ENCODE results near the gene ZP3.

Gene ZP3

DNA sequence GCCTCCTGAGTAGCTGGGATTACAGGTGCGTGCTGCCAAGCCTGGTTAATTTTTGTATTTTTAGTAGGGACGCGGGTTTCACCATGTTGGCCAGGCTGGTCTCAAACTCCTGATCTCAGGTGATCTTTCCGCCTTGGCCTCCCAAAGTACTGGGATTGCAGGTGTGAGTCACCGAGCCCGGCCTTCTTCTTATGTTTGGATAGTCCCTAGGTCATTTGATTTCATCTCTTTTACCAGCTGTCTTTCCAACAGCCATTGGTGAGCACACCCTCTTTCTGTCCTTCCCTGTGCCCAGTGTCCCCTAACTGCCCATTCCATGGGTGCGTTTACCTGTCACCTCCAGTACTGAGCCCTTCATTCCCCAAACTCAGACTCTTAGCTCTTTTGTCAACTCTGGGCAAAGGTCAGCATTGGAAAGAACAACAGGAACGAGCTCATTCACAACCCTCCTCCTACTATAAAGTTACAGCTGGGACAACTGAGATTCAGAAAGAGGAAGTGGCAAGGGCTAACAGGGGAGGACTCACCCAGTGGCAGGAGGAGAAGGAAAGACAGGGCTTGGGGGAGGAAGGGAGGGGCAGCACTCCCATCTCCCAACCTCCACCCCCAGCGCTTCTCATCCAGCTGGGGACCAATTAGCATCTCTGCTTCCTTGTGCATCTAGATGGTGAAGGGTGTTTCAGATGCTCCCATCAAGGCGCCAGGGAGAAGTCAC is 20.8 kb upstream of the ZP3 start:
- TF ChIP-seq, protein P1, sequence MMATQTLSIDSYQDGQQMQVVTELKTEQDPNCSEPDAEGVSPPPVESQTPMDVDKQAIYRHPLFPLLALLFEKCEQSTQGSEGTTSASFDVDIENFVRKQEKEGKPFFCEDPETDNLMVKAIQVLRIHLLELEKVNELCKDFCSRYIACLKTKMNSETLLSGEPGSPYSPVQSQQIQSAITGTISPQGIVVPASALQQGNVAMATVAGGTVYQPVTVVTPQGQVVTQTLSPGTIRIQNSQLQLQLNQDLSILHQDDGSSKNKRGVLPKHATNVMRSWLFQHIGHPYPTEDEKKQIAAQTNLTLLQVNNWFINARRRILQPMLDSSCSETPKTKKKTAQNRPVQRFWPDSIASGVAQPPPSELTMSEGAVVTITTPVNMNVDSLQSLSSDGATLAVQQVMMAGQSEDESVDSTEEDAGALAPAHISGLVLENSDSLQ (IDR thresholded peaks at IDR 0.05) = no peak
- TF ChIP-seq CTBP1 (IDR thresholded peaks at IDR 0.05; ENCODE audit: borderline replicate concordance) (no peak), HDGF (IDR thresholded peaks at IDR 0.05; ENCODE audit: borderline replicate concordance) (no peak), ZNF384 (IDR thresholded peaks at IDR 0.05) (no peak), LEF1 (IDR thresholded peaks at IDR 0.05; ENCODE audit: borderline replicate concordance) (no peak), BHLHE40 (IDR thresholded peaks at IDR 0.05; ENCODE audit: borderline replicate concordance) (no peak), ARNT (IDR thresholded peaks at IDR 0.05) (no peak), SP1 (IDR thresholded peaks at IDR 0.05) (no peak), SUZ12 (IDR thresholded peaks at IDR 0.05) (no peak), FOXA1 (IDR thresholded peaks at IDR 0.05) (no peak), FOXM1 (IDR thresholded peaks at IDR 0.05; ENCODE audit: borderline replicate concordance) (no peak), ELF4 (IDR thresholded peaks at IDR 0.05) (no peak), TARDBP (IDR thresholded peaks at IDR 0.05) (no peak), NFRKB (IDR thresholded peaks at IDR 0.05) (no peak), L3MBTL2 (conservative IDR thresholded peaks at IDR 0.05) (no peak), FOXK2 (IDR thresholded peaks at IDR 0.05) (no peak)
- ChIA-PET CTCF (no interaction called here), POLR2A (no interaction called here)
- DNase-seq (ENCODE audit: extremely low spot score) = no peak

DNA sequence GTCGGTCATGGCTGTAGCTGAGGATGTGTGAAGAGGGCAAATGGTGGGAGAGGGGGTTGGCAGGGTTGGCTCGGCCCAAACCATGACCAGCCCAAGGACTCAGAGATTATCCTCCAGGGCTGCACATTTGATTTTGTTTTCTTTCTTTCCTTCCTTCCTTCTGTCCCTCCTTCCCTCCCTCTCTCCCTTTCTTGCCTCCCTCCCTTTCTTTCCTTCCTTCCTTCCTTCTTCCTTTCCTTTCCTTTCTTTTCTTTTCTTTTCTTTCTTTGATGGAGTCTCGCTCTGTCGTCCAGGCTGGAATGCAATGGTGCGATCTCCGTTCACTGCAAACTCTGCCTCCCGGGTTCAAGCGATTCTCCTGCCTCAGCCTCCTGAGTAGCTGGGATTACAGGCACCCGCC is 19.0 kb upstream of the ZP3 start:
- ChIA-PET CTCF (no interaction called here), POLR2A (no interaction called here)
- TF ChIP-seq HDGF (IDR thresholded peaks at IDR 0.05; ENCODE audit: borderline replicate concordance) = no peak
- no peak for TF ChIP-seq ARNT (IDR thresholded peaks at IDR 0.05)
- no peak for TF ChIP-seq FOXM1 (IDR thresholded peaks at IDR 0.05; ENCODE audit: borderline replicate concordance)
- no peak for TF ChIP-seq ZNF384 (IDR thresholded peaks at IDR 0.05)
- no peak for TF ChIP-seq LEF1 (IDR thresholded peaks at IDR 0.05; ENCODE audit: borderline replicate concordance)
- TF ChIP-seq, protein P1 (IDR thresholded peaks at IDR 0.05) = no peak
- TF ChIP-seq SP1 (IDR thresholded peaks at IDR 0.05) = no peak
- TF ChIP-seq SUZ12 (IDR thresholded peaks at IDR 0.05) = no peak
- no peak for TF ChIP-seq BHLHE40 (IDR thresholded peaks at IDR 0.05; ENCODE audit: borderline replicate concordance)
- no peak for TF ChIP-seq FOXK2 (IDR thresholded peaks at IDR 0.05)
- TF ChIP-seq L3MBTL2 (conservative IDR thresholded peaks at IDR 0.05) = no peak
- no peak for TF ChIP-seq CTBP1 (IDR thresholded peaks at IDR 0.05; ENCODE audit: borderline replicate concordance)
- no peak for TF ChIP-seq FOXA1 (IDR thresholded peaks at IDR 0.05)
- no peak for DNase-seq (ENCODE audit: extremely low spot score)

DNA sequence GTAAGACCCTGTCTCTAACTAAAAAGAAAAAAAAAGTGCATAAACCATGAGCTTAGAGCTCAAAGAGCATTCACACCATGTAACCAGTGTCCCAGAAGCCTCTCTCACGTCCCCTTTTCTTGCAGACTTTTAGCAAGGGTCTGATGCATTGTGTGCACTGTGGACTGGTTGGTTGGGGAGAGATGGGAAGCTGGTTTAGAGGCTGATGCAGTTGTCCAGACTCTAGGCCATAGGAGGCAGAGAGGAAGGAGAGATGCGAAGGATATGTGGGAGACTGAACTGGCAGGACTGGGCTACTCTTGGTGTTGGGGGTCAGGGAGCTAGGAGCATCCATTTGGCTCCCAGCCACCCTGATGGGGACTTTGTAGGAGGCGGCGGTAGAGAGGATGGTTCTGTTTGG is 17.0 kb upstream of the ZP3 start:
- CTCF ChIA-PET = no interaction called here
- POLR2A ChIA-PET = interaction anchor here (0.9 kb wide), 1 partner anchor 15 kb away, joined by 3 read pairs; no protein-coding TSS in a partner anchor
- TF ChIP-seq FOXM1 (IDR thresholded peaks at IDR 0.05; ENCODE audit: borderline replicate concordance) = no peak
- no peak for DNase-seq (ENCODE audit: extremely low spot score)

DNA sequence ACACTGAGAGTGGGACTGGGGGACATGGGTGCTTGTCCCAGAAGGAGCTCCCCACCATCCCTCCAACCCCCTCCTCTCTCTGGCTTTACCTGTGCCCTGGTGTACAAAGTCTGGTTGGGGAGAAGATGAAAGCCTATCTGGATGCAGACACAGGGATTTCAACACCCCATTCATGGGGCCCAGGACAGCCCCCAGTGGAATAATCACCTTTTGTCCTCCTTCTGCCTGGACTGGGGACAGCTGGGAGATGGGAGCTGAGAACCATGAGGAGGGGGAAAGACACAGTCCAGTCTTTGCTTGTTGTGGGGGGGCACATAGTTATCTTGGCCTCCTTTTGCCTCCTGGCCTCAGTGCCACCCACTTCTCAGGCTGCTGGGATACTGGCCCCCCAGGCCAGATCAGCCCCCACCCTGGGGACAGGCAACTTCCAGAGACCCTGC is 16.6 kb upstream of the ZP3 start:
- ChIA-PET POLR2A (interaction anchor here (0.9 kb wide), 1 partner anchor 15 kb away, joined by 3 read pairs; no protein-coding TSS in a partner anchor), CTCF (no interaction called here)
- no peak for TF ChIP-seq FOXM1 (IDR thresholded peaks at IDR 0.05; ENCODE audit: borderline replicate concordance)
- TF ChIP-seq ARNT (IDR thresholded peaks at IDR 0.05) = no peak
- no peak for TF ChIP-seq FOXA1 (IDR thresholded peaks at IDR 0.05)
- TF ChIP-seq ZNF384 (IDR thresholded peaks at IDR 0.05) = no peak
- TF ChIP-seq TARDBP (IDR thresholded peaks at IDR 0.05) = no peak
- TF ChIP-seq ELF4 (IDR thresholded peaks at IDR 0.05) = no peak
- TF ChIP-seq L3MBTL2 (conservative IDR thresholded peaks at IDR 0.05) = no peak
- no peak for TF ChIP-seq SUZ12 (IDR thresholded peaks at IDR 0.05)
- no peak for TF ChIP-seq FOXK2 (IDR thresholded peaks at IDR 0.05)
- TF ChIP-seq NFRKB (IDR thresholded peaks at IDR 0.05) = no peak
- no peak for TF ChIP-seq HDGF (IDR thresholded peaks at IDR 0.05; ENCODE audit: borderline replicate concordance)
- no peak for TF ChIP-seq BHLHE40 (IDR thresholded peaks at IDR 0.05; ENCODE audit: borderline replicate concordance)
- TF ChIP-seq CTBP1 (IDR thresholded peaks at IDR 0.05; ENCODE audit: borderline replicate concordance) = no peak
- TF ChIP-seq, protein P1 (IDR thresholded peaks at IDR 0.05) = no peak
- TF ChIP-seq SP1 (IDR thresholded peaks at IDR 0.05) = no peak
- no peak for TF ChIP-seq LEF1 (IDR thresholded peaks at IDR 0.05; ENCODE audit: borderline replicate concordance)
- DNase-seq (ENCODE audit: extremely low spot score) = peak; percentile 3

DNA sequence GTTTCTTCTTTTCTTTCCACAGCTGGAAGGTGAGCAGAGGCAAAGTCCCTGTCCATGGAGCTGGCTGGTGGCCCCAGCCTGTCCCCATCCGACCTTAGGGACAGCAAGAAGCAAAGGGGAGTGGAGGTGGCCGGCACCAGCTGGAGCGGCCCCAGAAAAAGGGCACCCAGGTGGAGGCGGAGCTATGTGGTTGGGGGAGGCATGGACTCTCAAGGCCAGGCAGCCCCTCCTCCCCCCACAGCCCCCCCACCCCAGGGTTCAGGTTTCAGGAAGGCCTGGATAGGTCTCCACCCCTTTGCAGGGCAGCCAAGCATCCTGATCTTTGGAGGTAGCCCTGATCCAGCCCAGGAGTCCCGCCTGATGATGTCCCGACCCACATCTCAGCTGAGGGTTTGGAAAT is 15.2 kb upstream of the ZP3 start, which contains the start of gene SSC4D:
SSC4D (minus strand) TSS at position 161 of the 400 bp plus-strand sequence. CDS start 5,258 bp downstream, outside the sequence.
- TF ChIP-seq HDGF (IDR thresholded peaks at IDR 0.05; ENCODE audit: borderline replicate concordance) = no peak
- TF ChIP-seq TARDBP (IDR thresholded peaks at IDR 0.05) = no peak
- no peak for TF ChIP-seq L3MBTL2 (conservative IDR thresholded peaks at IDR 0.05)
- TF ChIP-seq ARNT (IDR thresholded peaks at IDR 0.05) = no peak
- ChIA-PET POLR2A (no interaction called here), CTCF (no interaction called here)
- DNase-seq (ENCODE audit: extremely low spot score) = peak; percentile 6

DNA sequence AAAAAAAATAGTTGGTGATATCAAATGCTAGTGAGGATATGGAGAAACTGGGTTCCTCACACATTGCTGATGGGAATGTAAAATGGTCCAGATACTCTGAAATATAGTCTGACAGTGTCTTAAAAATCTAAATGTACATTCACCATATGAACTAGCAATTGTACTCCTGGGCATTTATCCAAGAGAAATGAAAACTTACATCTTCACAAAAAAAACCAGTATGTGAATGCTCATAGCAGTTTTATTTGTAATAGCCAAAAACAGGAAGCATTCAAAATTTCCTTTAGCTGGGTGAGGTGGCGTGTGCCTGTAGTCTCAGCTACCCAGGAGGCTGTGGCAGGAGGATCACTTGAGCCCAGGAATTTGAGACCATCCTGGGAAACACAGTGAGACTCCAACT is 13.1 kb upstream of the ZP3 start:
- ChIA-PET POLR2A (no interaction called here), CTCF (no interaction called here)
- DNase-seq (ENCODE audit: extremely low spot score) = no peak
- no peak for TF ChIP-seq FOXM1 (IDR thresholded peaks at IDR 0.05; ENCODE audit: borderline replicate concordance)
- no peak for TF ChIP-seq TARDBP (IDR thresholded peaks at IDR 0.05)
- TF ChIP-seq ZNF384 (IDR thresholded peaks at IDR 0.05) = no peak
- TF ChIP-seq FOXK2 (IDR thresholded peaks at IDR 0.05) = no peak
- no peak for TF ChIP-seq CTBP1 (IDR thresholded peaks at IDR 0.05; ENCODE audit: borderline replicate concordance)
- TF ChIP-seq LEF1 (IDR thresholded peaks at IDR 0.05; ENCODE audit: borderline replicate concordance) = no peak
- TF ChIP-seq, protein P1 (IDR thresholded peaks at IDR 0.05) = no peak
- TF ChIP-seq ELF4 (IDR thresholded peaks at IDR 0.05) = no peak
- TF ChIP-seq BHLHE40 (IDR thresholded peaks at IDR 0.05; ENCODE audit: borderline replicate concordance) = no peak
- no peak for TF ChIP-seq NFRKB (IDR thresholded peaks at IDR 0.05)
- no peak for TF ChIP-seq HDGF (IDR thresholded peaks at IDR 0.05; ENCODE audit: borderline replicate concordance)
- TF ChIP-seq FOXA1 (IDR thresholded peaks at IDR 0.05) = no peak
- TF ChIP-seq SUZ12 (IDR thresholded peaks at IDR 0.05) = no peak
- TF ChIP-seq ARNT (IDR thresholded peaks at IDR 0.05) = no peak
- no peak for TF ChIP-seq L3MBTL2 (conservative IDR thresholded peaks at IDR 0.05)
- no peak for TF ChIP-seq SP1 (IDR thresholded peaks at IDR 0.05)

All from HEK293T (cell line).